ENCODE measurements around the gene BMP7. TPM values are rescaled to one million over a fixed set of nuclear protein-coding genes. Genes with fewer than 3 reads are reported as not detected.

Gene BMP7
- total and polyA plus RNA-seq, 2 experiments from 2014 or later: 15.9 to 22.8 TPM

- no peak for TF ChIP-seq NANOG (IDR thresholded peaks at IDR 0.05; ENCODE audit: borderline replicate concordance)
- TF ChIP-seq CREB1 (CRISPR knock-in tag; IDR thresholded peaks at IDR 0.05; ENCODE audit: low read depth): no peak
- no peak for TF ChIP-seq STAT1 (IDR thresholded peaks at IDR 0.05; ENCODE audit: unreplicated experiment)
- TF ChIP-seq ETS1 (IDR thresholded peaks at IDR 0.05): no peak
- TF ChIP-seq, protein P1, sequence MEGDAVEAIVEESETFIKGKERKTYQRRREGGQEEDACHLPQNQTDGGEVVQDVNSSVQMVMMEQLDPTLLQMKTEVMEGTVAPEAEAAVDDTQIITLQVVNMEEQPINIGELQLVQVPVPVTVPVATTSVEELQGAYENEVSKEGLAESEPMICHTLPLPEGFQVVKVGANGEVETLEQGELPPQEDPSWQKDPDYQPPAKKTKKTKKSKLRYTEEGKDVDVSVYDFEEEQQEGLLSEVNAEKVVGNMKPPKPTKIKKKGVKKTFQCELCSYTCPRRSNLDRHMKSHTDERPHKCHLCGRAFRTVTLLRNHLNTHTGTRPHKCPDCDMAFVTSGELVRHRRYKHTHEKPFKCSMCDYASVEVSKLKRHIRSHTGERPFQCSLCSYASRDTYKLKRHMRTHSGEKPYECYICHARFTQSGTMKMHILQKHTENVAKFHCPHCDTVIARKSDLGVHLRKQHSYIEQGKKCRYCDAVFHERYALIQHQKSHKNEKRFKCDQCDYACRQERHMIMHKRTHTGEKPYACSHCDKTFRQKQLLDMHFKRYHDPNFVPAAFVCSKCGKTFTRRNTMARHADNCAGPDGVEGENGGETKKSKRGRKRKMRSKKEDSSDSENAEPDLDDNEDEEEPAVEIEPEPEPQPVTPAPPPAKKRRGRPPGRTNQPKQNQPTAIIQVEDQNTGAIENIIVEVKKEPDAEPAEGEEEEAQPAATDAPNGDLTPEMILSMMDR (conservative IDR thresholded peaks at IDR 0.05; ENCODE audit: low read depth in 2 of 2): no peak; a peak in 1 of 4 replicates
- TF ChIP-seq ZNF114 (CRISPR knock-in tag; IDR thresholded peaks at IDR 0.05): no peak
- TF ChIP-seq JUNB (IDR thresholded peaks at IDR 0.05; ENCODE audit: unreplicated experiment): no peak
- TF ChIP-seq EZH2phosphoT487 (IDR thresholded peaks at IDR 0.05; ENCODE audit: unreplicated experiment): no peak
These were observed 22.8 kb downstream of the BMP7 start (continued) for GRCh38 chr20:57243480-57244220.

GRCh38 chr20:57242414-57242813 is 24.0 kb downstream of the BMP7 start:
- Histone ChIP-seq H3K4me1 (ENCODE audit: insufficient read depth) (no peaks in the 10 kb centered on the region; the same call in 1 of the 2 replicates), H4K20me1 (replicated peaks; ENCODE audit: insufficient read depth) (0 out of 2 replicates have a peak, but pooled peaks cover 5% of the 10 kb centered on the region), H3K79me2 (replicated peaks; ENCODE audit: insufficient read depth) (peaks cover 16% of the 10 kb centered on the region), H3K4me2 (no peak overlapping the region), H3K27ac (ENCODE audit: low read depth) (no peak overlapping the region), H3K9me2 (ENCODE audit: insufficient read depth) (no peaks in the 10 kb centered on the region), H3K4me3 (no peak overlapping the region), H3K36me3 (ENCODE audit: insufficient read depth) (no peaks in the 10 kb centered on the region), H3F3A (replicated peaks; ENCODE audit: low read depth) (no peaks in the 10 kb centered on the region), H3K27me3 (ENCODE audit: insufficient read depth) (no peaks in the 10 kb centered on the region), H2AFZ (no peak overlapping the region)
- Mint-ChIP-seq H3K9me3 (peaks cover 27% of the 10 kb centered on the region), H3K27ac (no peak overlapping the region), H3K36me3 (ENCODE audit: low read depth) (peaks cover 26% of the 10 kb centered on the region), H3K4me1 (peaks cover 14% of the 10 kb centered on the region), H3K27me3 (ENCODE audit: insufficient read depth, low read depth, poor library complexity) (peaks cover 9% of the 10 kb centered on the region), H3K4me3 (no peak overlapping the region)
- no peak for ATAC-seq
- DNase-seq (ENCODE audit: low spot score): no peak
- no peak for TF ChIP-seq JUNB (IDR thresholded peaks at IDR 0.05; ENCODE audit: unreplicated experiment)
- no peak for TF ChIP-seq ZNF331 (CRISPR knock-in tag; IDR thresholded peaks at IDR 0.05; ENCODE audit: low read depth)
- TF ChIP-seq ZNF114 (CRISPR knock-in tag; IDR thresholded peaks at IDR 0.05): no peak
- TF ChIP-seq, protein P1 (conservative IDR thresholded peaks at IDR 0.05; ENCODE audit: low read depth in 2 of 2): no peak
- no peak for TF ChIP-seq EZH2phosphoT487 (IDR thresholded peaks at IDR 0.05; ENCODE audit: unreplicated experiment)
- no peak for TF ChIP-seq STAT1 (IDR thresholded peaks at IDR 0.05; ENCODE audit: unreplicated experiment)
- TF ChIP-seq NANOG (IDR thresholded peaks at IDR 0.05; ENCODE audit: borderline replicate concordance): no peak
- TF ChIP-seq, protein P2, sequence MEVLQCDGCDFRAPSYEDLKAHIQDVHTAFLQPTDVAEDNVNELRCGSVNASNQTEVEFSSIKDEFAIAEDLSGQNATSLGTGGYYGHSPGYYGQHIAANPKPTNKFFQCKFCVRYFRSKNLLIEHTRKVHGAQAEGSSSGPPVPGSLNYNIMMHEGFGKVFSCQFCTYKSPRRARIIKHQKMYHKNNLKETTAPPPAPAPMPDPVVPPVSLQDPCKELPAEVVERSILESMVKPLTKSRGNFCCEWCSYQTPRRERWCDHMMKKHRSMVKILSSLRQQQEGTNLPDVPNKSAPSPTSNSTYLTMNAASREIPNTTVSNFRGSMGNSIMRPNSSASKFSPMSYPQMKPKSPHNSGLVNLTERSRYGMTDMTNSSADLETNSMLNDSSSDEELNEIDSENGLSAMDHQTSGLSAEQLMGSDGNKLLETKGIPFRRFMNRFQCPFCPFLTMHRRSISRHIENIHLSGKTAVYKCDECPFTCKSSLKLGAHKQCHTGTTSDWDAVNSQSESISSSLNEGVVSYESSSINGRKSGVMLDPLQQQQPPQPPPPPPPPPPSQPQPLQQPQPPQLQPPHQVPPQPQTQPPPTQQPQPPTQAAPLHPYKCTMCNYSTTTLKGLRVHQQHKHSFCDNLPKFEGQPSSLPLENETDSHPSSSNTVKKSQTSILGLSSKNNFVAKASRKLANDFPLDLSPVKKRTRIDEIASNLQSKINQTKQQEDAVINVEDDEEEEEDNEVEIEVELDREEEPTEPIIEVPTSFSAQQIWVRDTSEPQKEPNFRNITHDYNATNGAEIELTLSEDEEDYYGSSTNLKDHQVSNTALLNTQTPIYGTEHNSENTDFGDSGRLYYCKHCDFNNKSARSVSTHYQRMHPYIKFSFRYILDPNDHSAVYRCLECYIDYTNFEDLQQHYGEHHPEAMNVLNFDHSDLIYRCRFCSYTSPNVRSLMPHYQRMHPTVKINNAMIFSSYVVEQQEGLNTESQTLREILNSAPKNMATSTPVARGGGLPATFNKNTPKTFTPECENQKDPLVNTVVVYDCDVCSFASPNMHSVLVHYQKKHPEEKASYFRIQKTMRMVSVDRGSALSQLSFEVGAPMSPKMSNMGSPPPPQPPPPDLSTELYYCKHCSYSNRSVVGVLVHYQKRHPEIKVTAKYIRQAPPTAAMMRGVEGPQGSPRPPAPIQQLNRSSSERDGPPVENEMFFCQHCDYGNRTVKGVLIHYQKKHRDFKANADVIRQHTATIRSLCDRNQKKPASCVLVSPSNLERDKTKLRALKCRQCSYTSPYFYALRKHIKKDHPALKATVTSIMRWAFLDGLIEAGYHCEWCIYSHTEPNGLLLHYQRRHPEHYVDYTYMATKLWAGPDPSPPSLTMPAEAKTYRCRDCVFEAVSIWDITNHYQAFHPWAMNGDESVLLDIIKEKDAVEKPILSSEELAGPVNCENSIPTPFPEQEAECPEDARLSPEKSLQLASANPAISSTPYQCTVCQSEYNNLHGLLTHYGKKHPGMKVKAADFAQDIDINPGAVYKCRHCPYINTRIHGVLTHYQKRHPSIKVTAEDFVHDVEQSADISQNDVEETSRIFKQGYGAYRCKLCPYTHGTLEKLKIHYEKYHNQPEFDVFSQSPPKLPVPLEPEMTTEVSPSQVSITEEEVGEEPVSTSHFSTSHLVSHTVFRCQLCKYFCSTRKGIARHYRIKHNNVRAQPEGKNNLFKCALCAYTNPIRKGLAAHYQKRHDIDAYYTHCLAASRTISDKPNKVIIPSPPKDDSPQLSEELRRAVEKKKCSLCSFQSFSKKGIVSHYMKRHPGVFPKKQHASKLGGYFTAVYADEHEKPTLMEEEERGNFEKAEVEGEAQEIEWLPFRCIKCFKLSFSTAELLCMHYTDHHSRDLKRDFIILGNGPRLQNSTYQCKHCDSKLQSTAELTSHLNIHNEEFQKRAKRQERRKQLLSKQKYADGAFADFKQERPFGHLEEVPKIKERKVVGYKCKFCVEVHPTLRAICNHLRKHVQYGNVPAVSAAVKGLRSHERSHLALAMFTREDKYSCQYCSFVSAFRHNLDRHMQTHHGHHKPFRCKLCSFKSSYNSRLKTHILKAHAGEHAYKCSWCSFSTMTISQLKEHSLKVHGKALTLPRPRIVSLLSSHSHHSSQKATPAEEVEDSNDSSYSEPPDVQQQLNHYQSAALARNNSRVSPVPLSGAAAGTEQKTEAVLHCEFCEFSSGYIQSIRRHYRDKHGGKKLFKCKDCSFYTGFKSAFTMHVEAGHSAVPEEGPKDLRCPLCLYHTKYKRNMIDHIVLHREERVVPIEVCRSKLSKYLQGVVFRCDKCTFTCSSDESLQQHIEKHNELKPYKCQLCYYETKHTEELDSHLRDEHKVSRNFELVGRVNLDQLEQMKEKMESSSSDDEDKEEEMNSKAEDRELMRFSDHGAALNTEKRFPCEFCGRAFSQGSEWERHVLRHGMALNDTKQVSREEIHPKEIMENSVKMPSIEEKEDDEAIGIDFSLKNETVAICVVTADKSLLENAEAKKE (CRISPR knock-in tag; IDR thresholded peaks at IDR 0.05): no peak

Measured in GM23338 (cell line).